EH (cell line): ENCODE results near the gene GJA4.
"Not testable (repeated sequence)": the region's sequence is repeated elsewhere in the genome, so short reads cannot be mapped to it uniquely, and the experiment has no call there.

ENCODE experiments used
- DNase-seq: peaks from one replicate; pipeline ENCODE4 v3.0.0-alpha.2; 2015; ENCODE audit warnings: low read depth

GJA4 gene

DNA sequence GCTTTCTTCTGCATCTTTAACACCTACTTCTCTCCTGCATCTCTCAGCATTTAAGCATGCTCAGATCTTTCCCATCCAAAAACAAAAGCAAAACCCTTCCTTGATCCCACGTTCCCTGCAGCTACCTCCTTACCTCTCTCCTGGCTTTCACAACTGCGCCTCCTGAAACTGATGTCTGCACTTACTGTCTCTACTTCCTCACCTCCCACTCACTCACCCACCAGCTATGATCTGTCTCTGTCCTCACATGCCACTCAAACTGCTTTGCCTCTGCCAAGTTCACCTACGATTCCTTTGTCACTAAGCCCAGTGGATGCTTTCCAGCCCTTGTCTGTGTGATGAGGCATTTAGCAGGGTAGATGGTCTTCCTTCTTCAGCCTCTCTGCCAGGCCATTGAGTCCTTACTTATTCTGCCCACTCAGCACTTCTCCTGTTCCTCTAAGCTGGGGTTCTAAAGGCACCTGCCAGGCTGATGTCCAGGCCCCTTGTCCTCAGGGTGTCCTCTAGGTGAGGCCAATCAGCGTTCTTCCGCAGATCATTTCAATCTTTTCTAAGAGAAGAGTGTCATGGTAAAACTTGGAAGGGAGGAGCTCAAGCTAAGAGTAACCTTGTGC, 21.8 kb upstream of the GJA4 start:
- no peak for DNase-seq

GRCh38 chr1:34771573-34772371, 21.0 kb upstream of the GJA4 start:
- DNase-seq = no peak

- not testable (repeated sequence) for DNase-seq
These were observed 19.7 kb upstream of the GJA4 start for GRCh38 chr1:34773114-34773513.

GRCh38 chr1:34774957-34775356, 17.8 kb upstream of the GJA4 start:
- no peak for DNase-seq

DNA sequence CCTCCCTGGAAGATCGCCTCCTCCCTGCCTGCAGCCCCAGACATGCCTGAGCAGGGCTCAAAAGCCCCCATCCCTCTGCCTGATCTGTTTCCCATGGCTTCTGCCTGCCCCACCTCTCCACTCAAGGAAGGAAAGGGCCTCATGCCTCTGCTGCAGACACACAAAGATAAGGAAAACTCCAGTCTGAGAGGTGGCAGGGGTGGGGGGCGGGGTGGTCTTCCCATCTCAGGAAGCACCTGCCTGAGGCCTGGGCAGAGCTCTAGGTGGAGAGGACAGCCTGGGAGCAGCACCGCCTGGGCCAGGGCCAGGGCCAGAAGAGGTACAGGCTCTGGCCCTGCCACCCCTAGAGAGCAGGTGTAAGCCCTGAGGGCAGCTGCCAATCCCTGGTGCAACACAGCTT, 15.9 kb upstream of the GJA4 start:
- DNase-seq = no peak

DNA sequence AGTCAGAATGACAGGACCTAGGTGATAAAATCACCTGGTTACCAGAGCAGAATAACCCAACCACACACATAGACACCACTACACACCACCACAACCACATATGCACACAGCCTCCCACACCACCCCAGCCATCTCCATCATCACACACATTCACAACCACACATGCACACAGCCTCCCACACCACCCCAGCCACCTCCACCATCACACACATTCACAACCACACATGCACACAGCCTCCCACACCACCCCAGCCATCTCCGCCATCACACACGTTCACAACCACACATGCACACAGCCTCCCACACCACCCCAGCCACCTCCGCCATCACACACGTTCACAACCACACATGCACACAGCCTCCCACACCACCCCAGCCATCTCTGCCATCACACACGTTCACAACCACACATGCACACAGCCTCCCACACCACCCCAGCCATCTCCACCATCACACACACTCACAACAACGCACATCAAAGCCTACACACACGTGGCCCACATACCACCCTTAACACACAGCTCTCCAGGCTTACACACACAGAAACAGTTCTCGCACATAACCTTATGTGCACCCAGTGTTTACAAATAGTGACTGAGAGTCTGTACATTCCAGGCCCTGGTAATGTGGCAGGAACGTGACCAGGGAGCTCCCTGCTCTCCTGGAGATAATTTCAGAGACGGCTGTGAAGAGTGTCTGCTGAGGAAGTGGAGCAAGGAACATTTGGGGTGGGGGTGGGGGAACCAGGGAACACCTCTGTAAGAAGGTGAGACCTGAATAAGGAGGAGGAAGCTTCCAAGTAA, 15.1 kb upstream of the GJA4 start:
- DNase-seq = peak; percentile 15

GRCh38 chr1:34778381-34778780, 14.4 kb upstream of the GJA4 start:
- DNase-seq = no peak

GRCh38 chr1:34779005-34779404, 13.8 kb upstream of the GJA4 start:
- DNase-seq = no peak

GRCh38 chr1:34779526-34779925, 13.3 kb upstream of the GJA4 start:
- DNase-seq = no peak

DNA sequence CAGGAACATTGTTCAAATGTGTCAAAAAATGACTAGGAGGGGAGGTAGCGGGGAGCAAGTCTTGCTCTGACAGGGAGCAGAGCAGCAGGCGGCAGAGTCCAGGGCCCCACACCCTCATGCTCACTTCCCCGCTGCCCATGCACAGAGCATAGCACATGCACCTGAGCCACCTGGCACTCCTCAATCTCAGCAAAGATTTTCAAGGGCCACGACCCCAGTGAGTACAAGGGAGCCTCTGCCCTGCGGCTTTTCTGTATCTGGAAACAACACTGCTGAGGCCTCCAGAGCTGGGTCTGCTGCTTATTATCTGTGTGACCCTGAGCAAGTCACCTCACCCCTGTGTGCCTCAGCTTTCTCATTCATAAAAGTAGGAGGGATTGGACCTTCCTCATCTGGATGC, 12.8 kb upstream of the GJA4 start:
- no peak for DNase-seq

GRCh38 chr1:34780528-34780927, 12.3 kb upstream of the GJA4 start:
- DNase-seq = no peak

DNA sequence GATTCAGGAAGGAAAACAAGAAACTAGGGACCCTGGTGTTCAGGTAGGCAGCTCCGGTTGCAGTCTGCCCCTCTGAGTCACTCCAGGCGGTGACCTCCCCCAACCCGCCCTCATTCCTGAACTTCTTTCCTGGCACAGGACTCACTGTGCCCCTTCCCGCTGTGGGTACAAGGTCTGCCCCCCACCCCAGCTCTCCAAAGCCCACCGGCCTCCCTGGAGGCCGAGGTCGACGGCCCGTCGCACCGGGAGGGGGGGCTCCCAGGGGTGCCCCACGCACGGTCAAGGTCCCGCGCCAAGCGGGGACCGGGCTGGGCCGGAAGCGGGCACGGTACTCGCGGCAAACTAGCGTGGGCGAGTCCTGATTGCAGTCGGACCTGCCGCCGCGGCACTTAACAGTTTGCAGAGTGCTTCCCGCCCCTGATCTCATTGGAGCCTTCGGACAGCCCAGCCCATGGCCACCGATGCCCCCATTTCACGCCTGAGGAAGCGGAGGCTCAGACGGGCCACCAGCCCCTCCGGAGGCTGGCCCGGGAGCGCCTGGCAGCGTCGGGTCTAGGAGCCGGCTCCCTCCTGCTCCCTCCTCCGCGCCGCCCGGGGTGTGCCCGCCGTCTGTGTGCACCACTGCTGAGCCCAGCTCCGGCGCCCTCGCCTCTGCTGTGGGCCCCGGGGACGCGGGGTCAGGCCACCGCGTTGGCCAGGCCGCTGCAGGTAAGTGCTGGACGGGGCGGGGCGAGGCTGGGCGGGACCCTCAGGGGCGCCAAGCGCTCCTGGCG, 11.5 kb upstream of the GJA4 start, which contains the start of gene GJB3:
GJB3 (plus strand) TSS at position 144 of the 773 bp plus-strand sequence. CDS start 3,549 bp downstream, outside the sequence.
- no peak for DNase-seq

- no peak for DNase-seq
These were observed 10.9 kb upstream of the GJA4 start for GRCh38 chr1:34781844-34782391.

GRCh38 chr1:34784751-34785221, 8.0 kb upstream of the GJA4 start:
- DNase-seq = no peak

- DNase-seq = no peak
These were observed 7.4 kb upstream of the GJA4 start for GRCh38 chr1:34785231-34785874.

DNA sequence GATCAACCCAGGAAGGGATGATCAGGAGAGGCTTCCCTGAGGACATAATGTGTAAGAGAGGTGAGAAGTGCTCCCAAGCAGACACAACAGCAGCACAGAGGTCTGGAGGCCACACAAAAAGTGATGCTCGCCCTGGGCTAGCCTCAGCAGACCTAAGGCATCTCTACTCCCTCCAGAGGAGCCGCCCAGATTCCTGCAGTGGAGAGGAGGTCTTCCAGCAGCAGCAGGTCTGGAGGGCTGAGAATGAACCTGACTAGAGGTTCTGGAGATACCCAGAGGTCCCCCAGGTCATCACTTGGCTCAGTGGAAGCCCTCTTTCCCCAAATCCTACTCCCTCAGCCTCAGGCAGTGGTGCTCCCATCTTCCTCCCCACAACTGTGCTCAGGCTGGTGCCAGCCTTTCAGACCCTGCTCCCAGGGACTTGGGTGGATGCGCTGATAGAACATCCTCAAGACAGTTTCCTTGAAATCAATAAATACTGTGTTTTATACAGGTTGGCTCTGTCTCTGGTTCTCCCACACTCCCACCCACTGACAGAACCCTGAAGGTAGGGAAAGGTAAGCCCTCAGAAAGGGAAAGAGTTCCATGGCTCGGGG, 6.8 kb upstream of the GJA4 start:
- DNase-seq = no peak

GRCh38 chr1:34786521-34787325, 6.1 kb upstream of the GJA4 start:
- DNase-seq = peak; percentile 78

- DNase-seq = peak; percentile 71
These were observed 5.1 kb upstream of the GJA4 start for GRCh38 chr1:34787461-34788420.

GRCh38 chr1:34790985-34791384, 1.8 kb upstream of the GJA4 start:
- DNase-seq = peak; percentile 17
